Gastroesophageal sphincter (tissue), 4 donors: ENCODE measurements around the gene RALGAPB. TPM values are rescaled to one million over a fixed set of nuclear protein-coding genes. Genes with fewer than 3 reads are reported as not detected.
"Not testable (repeated sequence)": the region's sequence is repeated elsewhere in the genome, so short reads cannot be mapped to it uniquely, and the experiment has no call there.

Experiments used
- ATAC-seq: fragments of 150-250 bp; one replicate; pipeline ENCODE4 v1.9.1; 2016; ENCODE audit warnings: mild to moderate bottlenecking, moderate library complexity
- H3K27ac ChIP-seq, 4 donors: fragments of 200-600 bp; sonication (generic) in 3 of 4; 1 replicate in 3 of 4; 2 replicates in 1 of 4; pipeline ENCODE4 v1.5.1; 2016 to 2019
- H3K27me3 ChIP-seq: fragments of 200-600 bp; sonication (generic); one replicate; pipeline ENCODE4 v1.5.1; 2019
- H3K36me3 ChIP-seq, 2 donors: fragments of 200-600 bp; sonication (generic); one replicate each; pipeline ENCODE4 v1.5.1; 2019; ENCODE audit warnings: control low read depth in 1 of 2
- H3K4me1 ChIP-seq, 3 donors: fragments of 200-600 bp; sonication (generic); 1 replicate in 2 of 3; 2 replicates in 1 of 3; pipeline ENCODE4 v1.5.1; 2016 to 2019; ENCODE audit warnings: control low read depth in 2 of 3
- H3K4me3 ChIP-seq, 2 donors: fragments of 200-600 bp; sonication (generic); one replicate each; pipeline ENCODE4 v1.5.1; 2019; ENCODE audit warnings: mild to moderate bottlenecking in 1 of 2, moderate library complexity in 1 of 2
- H3K9me3 ChIP-seq, 3 donors: fragments of 200-600 bp; sonication (generic); one replicate each; pipeline ENCODE4 v1.5.1; 2017 to 2019; ENCODE audit warnings: control low read depth in 2 of 3
- CTCF ChIP-seq, 4 experiments: fragments of 200-600 bp in 2 of 4; fragments of 450-650 bp in 2 of 4; sonication (generic) in 1 of 4; IDR thresholded peaks; one replicate each; pipeline ENCODE4 v1.5.1; 2017 to 2019; ENCODE audit warnings: antibody characterized with exemption in 4 of 4, mild to moderate bottlenecking in 2 of 4, moderate library complexity in 2 of 4
- EP300 ChIP-seq: sonication (generic); formaldehyde crosslinking; IDR thresholded peaks from one replicate; pipeline ENCODE4 v1.6.1; 2017; ENCODE audit warnings: antibody characterized with exemption, mild to moderate bottlenecking
- POLR2A ChIP-seq, 2 donors: fragments of 450-650 bp; IDR thresholded peaks; one replicate each; pipeline ENCODE4 v1.6.1; 2017; ENCODE audit warnings: antibody characterized with exemption in 2 of 2, mild to moderate bottlenecking in 2 of 2, moderate library complexity in 1 of 2
- POLR2AphosphoS5 ChIP-seq: sonication (generic); formaldehyde crosslinking; IDR thresholded peaks from one replicate; pipeline ENCODE4 v1.6.1; 2017; ENCODE audit warnings: antibody characterized with exemption
- WGBS, 2 donors: methylation state at CpG; one replicate each; pipeline ENCODE4 v1.1.5; 2018; ENCODE audit warnings: low coverage in 1 of 2; 5-methylcytosine and 5-hydroxymethylcytosine counted together
- total RNA-seq, 4 donors: library from RNA; depleted of rRNA; stranded (reverse); fragments of >200 nt; gene quantifications; one replicate each; pipeline ENCODE4 v1.1.0, GENCODE V29; 2016

Gene RALGAPB
- total RNA-seq, 4 donors from 2014 or later = 26.0 to 42.3 (median 36.0) TPM

- WGBS, 2 donors = 78% methylated on average over 3 of the region's 5 CpGs; no CpG with 5 or more reads in 1 of the 2 donors
- H3K9me3 ChIP-seq = peaks cover 0 to 11% (median 0%) of the 10 kb centered on the region in 3 donors
- ATAC-seq = no peak
- H3K27me3 ChIP-seq = no peaks in the 10 kb centered on the region
- peaks cover 0 to 13% (median 0%) of the 10 kb centered on the region in 3 donors for H3K4me1 ChIP-seq
- no peak overlapping the region for H3K27ac ChIP-seq
- peaks cover 0 to 100% of the 10 kb centered on the region in 2 donors for H3K36me3 ChIP-seq
- no peak overlapping the region for H3K4me3 ChIP-seq
- no peak for TF ChIP-seq EP300
Measured at GRCh38 chr20:38427655-38428023, 45.0 kb upstream of the RALGAPB start.

DNA sequence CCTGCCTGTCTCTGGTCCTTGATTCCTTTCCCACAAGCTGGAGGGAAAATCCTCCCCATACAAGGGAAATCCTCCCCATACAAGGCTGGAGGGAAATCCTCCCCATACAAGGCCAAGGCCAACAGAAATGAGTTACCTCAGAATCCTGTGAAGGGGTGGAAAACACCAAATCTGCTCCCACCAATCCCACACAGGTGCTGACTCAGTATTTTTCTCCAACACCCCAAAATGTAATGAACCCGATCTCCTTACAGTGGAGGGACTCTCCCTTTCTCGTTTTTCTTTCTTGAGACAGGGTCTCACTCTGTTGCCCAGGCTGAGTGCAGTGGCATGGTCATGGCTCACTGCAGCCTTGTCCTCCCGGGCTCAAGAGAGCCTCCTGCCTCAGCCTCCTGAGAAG lies 43.8 kb upstream of the RALGAPB start:
- no peak overlapping the region for H3K27ac ChIP-seq
- H3K36me3 ChIP-seq = peaks cover 0 to 100% of the 10 kb centered on the region in 2 donors
- 89% methylated on average over 3 of the region's 3 CpGs; no CpG with 5 or more reads in 1 of the 2 donors for WGBS, 2 donors
- ATAC-seq = no peak
- H3K4me3 ChIP-seq = no peak overlapping the region
- H3K9me3 ChIP-seq = peaks cover 0 to 11% (median 0%) of the 10 kb centered on the region in 3 donors
- peaks cover 0 to 25% (median 5%) of the 10 kb centered on the region in 3 donors for H3K4me1 ChIP-seq
- TF ChIP-seq POLR2A (IDR thresholded peaks at IDR 0.05) (no peak), CTCF (IDR thresholded peaks at IDR 0.05) (no peak), POLR2AphosphoS5 (no peak), EP300 (no peak)
- H3K27me3 ChIP-seq = no peaks in the 10 kb centered on the region

- TF ChIP-seq EP300 (no peak), CTCF (IDR thresholded peaks at IDR 0.05) (no peak), POLR2A (IDR thresholded peaks at IDR 0.05) (no peak), POLR2AphosphoS5 (no peak)
- Histone ChIP-seq H3K27ac (no peak overlapping the region), H3K9me3 (peaks cover 0 to 11% (median 0%) of the 10 kb centered on the region in 3 donors), H3K4me1 (peaks cover 0 to 30% (median 9%) of the 10 kb centered on the region in 3 donors), H3K36me3 (peaks cover 0 to 96% of the 10 kb centered on the region in 2 donors), H3K27me3 (no peaks in the 10 kb centered on the region), H3K4me3 (no peak overlapping the region)
- ATAC-seq = no peak
- WGBS, 2 donors = 79% methylated on average over 2 of the region's 3 CpGs
Measured at GRCh38 chr20:38429301-38429700, 43.3 kb upstream of the RALGAPB start.

DNA sequence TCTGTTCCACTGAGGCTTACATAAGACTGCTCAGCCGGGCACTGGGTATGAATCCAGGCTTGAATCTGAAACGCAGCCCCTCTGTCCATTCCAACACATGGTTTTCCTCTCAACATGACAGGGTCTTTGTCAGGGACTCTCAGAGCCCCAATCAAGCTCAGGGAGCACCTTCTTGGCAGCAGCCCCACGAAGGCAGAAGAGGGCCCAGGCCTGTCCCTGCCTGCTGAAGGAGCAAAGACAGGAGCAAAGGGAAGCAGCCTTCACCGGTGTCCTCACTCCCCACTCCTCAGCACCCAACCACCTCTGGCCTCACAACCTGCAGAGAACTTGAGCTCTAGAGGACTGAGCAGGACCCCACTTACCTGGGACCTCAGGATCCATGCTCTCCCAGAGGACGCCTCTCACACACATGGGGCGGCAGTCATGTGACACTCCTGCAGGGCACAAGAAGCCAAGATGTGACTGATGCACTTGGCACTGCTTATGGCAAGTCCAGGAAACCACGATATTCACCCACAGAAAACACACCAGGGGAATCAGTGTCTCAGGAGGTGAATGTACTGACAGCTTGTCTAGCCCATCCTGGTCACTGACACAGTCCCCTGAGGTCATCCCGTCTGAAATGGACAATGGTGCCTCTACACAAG lies 41.8 kb upstream of the RALGAPB start:
- H3K27me3 ChIP-seq = no peaks in the 10 kb centered on the region
- H3K36me3 ChIP-seq = peaks cover 0 to 81% of the 10 kb centered on the region in 2 donors
- no peak overlapping the region for H3K27ac ChIP-seq
- WGBS, 2 donors = 49 to 70% methylated on average over 2 to 6 of the region's 8 CpGs
- ATAC-seq = no peak
- no peak overlapping the region for H3K4me3 ChIP-seq
- no peak for TF ChIP-seq POLR2AphosphoS5
- no peak for TF ChIP-seq EP300
- TF ChIP-seq POLR2A (IDR thresholded peaks at IDR 0.05) = no peak
- TF ChIP-seq CTCF (IDR thresholded peaks at IDR 0.05) = no peak
- H3K4me1 ChIP-seq = peaks cover 0 to 37% (median 9%) of the 10 kb centered on the region in 3 donors
- H3K9me3 ChIP-seq = peaks cover 0 to 11% (median 0%) of the 10 kb centered on the region in 3 donors

GRCh38 chr20:38432292-38432691 lies 40.4 kb upstream of the RALGAPB start:
- Histone ChIP-seq H3K9me3 (peaks cover 0 to 11% (median 0%) of the 10 kb centered on the region in 3 donors), H3K36me3 (peaks cover 0 to 66% of the 10 kb centered on the region in 2 donors), H3K27ac (no peak overlapping the region), H3K4me1 (peaks cover 0 to 37% (median 9%) of the 10 kb centered on the region in 3 donors), H3K4me3 (no peak overlapping the region), H3K27me3 (no peaks in the 10 kb centered on the region)
- WGBS, 2 donors = 90% methylated on average over 2 of the region's 6 CpGs; no CpG with 5 or more reads in 1 of the 2 donors
- ATAC-seq = no peak
- TF ChIP-seq CTCF (IDR thresholded peaks at IDR 0.05) (no peak), POLR2AphosphoS5 (no peak), POLR2A (IDR thresholded peaks at IDR 0.05) (no peak), EP300 (no peak)

DNA sequence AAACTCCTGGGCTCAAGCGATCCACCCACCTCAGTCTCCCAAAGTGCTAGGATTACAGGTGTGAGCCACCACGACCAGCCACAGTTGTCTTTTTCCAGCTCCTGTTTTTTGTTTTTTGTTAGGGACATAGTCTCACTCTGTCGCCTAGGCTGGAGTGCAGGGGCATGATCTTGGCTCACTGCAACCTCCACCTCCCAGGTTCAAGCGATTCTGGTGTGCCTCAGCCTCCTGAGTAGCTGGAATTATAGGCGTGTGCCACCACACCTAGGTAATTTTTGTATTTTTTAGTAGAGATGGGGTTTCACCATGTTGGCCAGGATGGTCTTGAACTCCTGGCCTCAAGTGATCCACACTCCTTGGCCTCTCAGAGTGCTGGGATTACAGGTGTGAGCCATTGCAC lies 39.8 kb upstream of the RALGAPB start:
- 83 to 89% methylated on average over 3 to 5 of the region's 5 CpGs for WGBS, 2 donors
- H3K4me1 ChIP-seq = peaks cover 0 to 37% (median 9%) of the 10 kb centered on the region in 3 donors
- not testable (repeated sequence) for H3K27ac ChIP-seq, H3K4me3 ChIP-seq, ATAC-seq, H3K27me3 ChIP-seq
- H3K9me3 ChIP-seq = peaks cover 0 to 11% (median 0%) of the 10 kb centered on the region in 3 donors
- H3K36me3 ChIP-seq = peaks cover 0 to 61% of the 10 kb centered on the region in 2 donors
